Kidney (tissue), 14 donors: ENCODE results near the gene UST. TPM values are rescaled to one million over a fixed set of nuclear protein-coding genes. Genes with fewer than 3 reads are reported as not detected.

ENCODE experiments used
- DNase-seq, 5 donors: peaks; one replicate each; pipeline ENCODE4 v3.0.0-alpha.2; 2013 to 2020
- FAIRE-seq: peaks from 2 replicates; lab custom pipeline; 2012; peaks lifted over from hg19 to GRCh38; lab: Jason Lieb, UNC
- H3K27ac ChIP-seq, 2 donors: one replicate each; pipeline ENCODE4 v1.7.0; 2013; ENCODE audit warnings: low read depth in 2 of 2, low read length in 2 of 2, inconsistent platforms in 1 of 2
- H3K27me3 ChIP-seq: one replicate; pipeline ENCODE4 v1.7.1; 2013; ENCODE audit warnings: low read length, inconsistent platforms; ENCODE audit not compliant: control insufficient read depth, insufficient read depth
- H3K36me3 ChIP-seq, 3 donors: one replicate each; pipeline versions ENCODE4 v1.7.0 to v1.7.1; 2013; ENCODE audit warnings: low read length in 3 of 3, control low read depth in 1 of 3, inconsistent platforms in 1 of 3; ENCODE audit not compliant: insufficient read depth in 3 of 3, control insufficient read depth in 2 of 3
- H3K4me1 ChIP-seq, 3 donors: one replicate each; pipeline versions ENCODE4 v1.7.0 to v1.7.1; 2013; ENCODE audit warnings: low read length in 3 of 3, inconsistent platforms in 1 of 3, low read depth in 1 of 3; ENCODE audit not compliant: control insufficient read depth in 2 of 3, insufficient read depth in 2 of 3
- H3K4me3 ChIP-seq, 3 donors: one replicate each; pipeline versions ENCODE4 v1.7.0 to v1.8.1; 2013; ENCODE audit warnings: low read length in 3 of 3, control low read depth in 1 of 3, inconsistent platforms in 1 of 3
- H3K9ac ChIP-seq, 3 donors: one replicate each; pipeline versions ENCODE4 v1.7.0 to v1.7.1; 2013; ENCODE audit warnings: low read length in 3 of 3, control low read depth in 1 of 3, inconsistent platforms in 1 of 3
- H3K9me3 ChIP-seq, 3 donors: one replicate each; pipeline versions ENCODE4 v1.7.0 to v1.7.1; 2013; ENCODE audit warnings: low read length in 3 of 3, control low read depth in 1 of 3, inconsistent platforms in 1 of 3; ENCODE audit not compliant: control insufficient read depth in 2 of 3, insufficient read depth in 1 of 3
- CTCF ChIP-seq: IDR thresholded peaks from 3 replicates; pipeline ENCODE4 v1.5.1; 2012; ENCODE audit warnings: mild to moderate bottlenecking, moderate library complexity, borderline replicate concordance; ENCODE audit not compliant: insufficient read depth; ENCODE audit errors: extremely low read depth
- intact Hi-C: fragments of 100-400 bp; cut with DNase I; formaldehyde crosslinking; loops from one replicate; pipeline ENCODE4 v1.11.1; 2022
- polyA plus RNA-seq: library from polyadenylated mRNA; stranded (reverse); fragments of 350-450 nt; fragmentation: Illumina TruSeq; extraction: RNeasy Lipid Tissue Mini Kit (QIAGEN cat#74804); gene quantifications from one replicate; pipeline ENCODE4 v1.2.3, GENCODE V29; 2014; ENCODE audit warnings: low read depth, low replicate concordance; ENCODE audit not compliant: insufficient read depth
- total RNA-seq: library from RNA; stranded (reverse); fragmentation: NEBNext Ultra II Directional; extraction: Animal tissue kit (Norgen Biotek cat#: 25700); gene quantifications from one replicate; pipeline ENCODE4 v1.2.1, GENCODE V29; 2021
- donor health status: control.
- donor health status: control.
- donor health status: control.
- donor health status: control.
- donor health status: control.
- donor health status: DM: yes; HTN: yes; CAD: no.
- donor health status: Normal renal cell carcinoma (clear cell type).

UST gene
- total and polyA plus RNA-seq, 2 donors from 2014 or later: 3.2 to 4.2 TPM

- no peak overlapping the region for H3K27ac ChIP-seq
- DNase-seq (no peak), FAIRE-seq (no peak)
- no peaks in the 10 kb centered on the region for H3K4me1 ChIP-seq
- H3K4me3 ChIP-seq: no peak overlapping the region
- intact Hi-C loops: no loop called here
- no peak for TF ChIP-seq CTCF
- H3K36me3 ChIP-seq: no peaks in the 10 kb centered on the region
- no peaks in the 10 kb centered on the region for H3K9me3 ChIP-seq
- no peak overlapping the region for H3K9ac ChIP-seq
- H3K27me3 ChIP-seq: no peaks in the 10 kb centered on the region
These were observed 216.2 kb downstream of the UST start for GRCh38 chr6:148962854-148963515.

- H3K9ac ChIP-seq: no peak overlapping the region
- DNase-seq (no peak), FAIRE-seq (no peak)
These were observed 216.9 kb downstream of the UST start for GRCh38 chr6:148963738-148964137.

GRCh38 chr6:148964467-148964866 is 217.6 kb downstream of the UST start:
- no peaks in the 10 kb centered on the region for H3K4me1 ChIP-seq
- no peak overlapping the region for H3K9ac ChIP-seq
- H3K9me3 ChIP-seq: no peaks in the 10 kb centered on the region
- FAIRE-seq: no peak
- no peaks in the 10 kb centered on the region for H3K36me3 ChIP-seq
- TF ChIP-seq CTCF: no peak
- no peak overlapping the region for H3K27ac ChIP-seq
- no peak for DNase-seq
- H3K27me3 ChIP-seq: no peaks in the 10 kb centered on the region
- intact Hi-C loops: no loop called here
- H3K4me3 ChIP-seq: no peak overlapping the region

More at GRCh38 chr6:148963738-148964137, 216.9 kb downstream of the UST start:
- no peak overlapping the region for H3K4me3 ChIP-seq
- no peaks in the 10 kb centered on the region for H3K9me3 ChIP-seq
- no peaks in the 10 kb centered on the region for H3K27me3 ChIP-seq
- intact Hi-C loops: no loop called here
- H3K36me3 ChIP-seq: no peaks in the 10 kb centered on the region
- no peak overlapping the region for H3K27ac ChIP-seq
- TF ChIP-seq CTCF: no peak
- no peaks in the 10 kb centered on the region for H3K4me1 ChIP-seq

GRCh38 chr6:148965287-148965686 is 218.5 kb downstream of the UST start:
- intact Hi-C loops: no loop called here
- no peak for TF ChIP-seq CTCF
- no peak overlapping the region for H3K27ac ChIP-seq
- H3K9ac ChIP-seq: no peak overlapping the region
- no peaks in the 10 kb centered on the region for H3K9me3 ChIP-seq
- H3K4me1 ChIP-seq: no peaks in the 10 kb centered on the region
- DNase-seq: no peak
- no peak for FAIRE-seq
- no peak overlapping the region for H3K4me3 ChIP-seq
- H3K36me3 ChIP-seq: no peaks in the 10 kb centered on the region
- no peaks in the 10 kb centered on the region for H3K27me3 ChIP-seq
